H9 (cell line): ENCODE results near the gene SIDT2. TPM values are rescaled to one million over a fixed set of nuclear protein-coding genes. Genes with fewer than 3 reads are reported as not detected.

ENCODE experiments used
- DNase-seq: peaks from one replicate; pipeline ENCODE4 v3.0.0-alpha.2; 2017
- H2AFZ ChIP-seq: one replicate; pipeline ENCODE4 v1.6.1; 2013; ENCODE audit warnings: mild to moderate bottlenecking, low read length, control low read depth, moderate library complexity
- H2AK5ac ChIP-seq: 2 replicates; pipeline ENCODE4 v1.6.1; 2013; ENCODE audit warnings: low read length, control low read depth, mixed read lengths; ENCODE audit not compliant: insufficient read length
- H2BK120ac ChIP-seq: one replicate; pipeline ENCODE4 v1.6.1; 2013; ENCODE audit warnings: low read depth, mild to moderate bottlenecking, low read length, control low read depth, inconsistent platforms; ENCODE audit not compliant: poor library complexity, severe bottlenecking
- H2BK12ac ChIP-seq: 2 replicates; pipeline ENCODE4 v1.6.1; 2013; ENCODE audit warnings: low read length, control low read depth, mixed read lengths, low read depth; ENCODE audit not compliant: insufficient read length
- H2BK15ac ChIP-seq: 2 replicates; pipeline ENCODE4 v1.6.1; 2013; ENCODE audit warnings: low read depth, low read length, control low read depth
- H2BK20ac ChIP-seq: one replicate; pipeline ENCODE4 v1.6.1; 2013; ENCODE audit warnings: low read depth, mild to moderate bottlenecking, low read length, control low read depth, inconsistent platforms; ENCODE audit not compliant: poor library complexity, severe bottlenecking
- H2BK5ac ChIP-seq: 2 replicates; pipeline ENCODE4 v1.6.1; 2013; ENCODE audit warnings: low read length, control low read depth, mixed read lengths; ENCODE audit not compliant: insufficient read length
- H3K14ac ChIP-seq: 2 replicates; pipeline ENCODE4 v1.6.1; 2013; ENCODE audit warnings: low read length, control low read depth; ENCODE audit not compliant: insufficient read depth
- H3K18ac ChIP-seq: 2 replicates; pipeline ENCODE4 v1.6.1; 2013; ENCODE audit warnings: low read depth, mild to moderate bottlenecking, mixed read lengths, low read length, control low read depth; ENCODE audit not compliant: insufficient read length
- H3K23ac ChIP-seq: 2 replicates; pipeline ENCODE4 v1.6.1; 2013; ENCODE audit warnings: low read length, control low read depth, mixed read lengths, low read depth; ENCODE audit not compliant: insufficient read length
- H3K23me2 ChIP-seq: 2 replicates; pipeline ENCODE4 v1.6.1; 2013; ENCODE audit warnings: low read depth, mild to moderate bottlenecking, mixed read lengths, low read length, control low read depth; ENCODE audit not compliant: insufficient read length, poor library complexity, severe bottlenecking
- H3K27ac ChIP-seq: 2 replicates; pipeline ENCODE4 v1.5.1; 2013; ENCODE audit warnings: low read length, control low read depth, mixed read lengths, low read depth; ENCODE audit not compliant: insufficient read length
- H3K27me3 ChIP-seq: 2 replicates; pipeline ENCODE4 v1.6.1; 2013; ENCODE audit warnings: low read length, control low read depth, inconsistent platforms; ENCODE audit not compliant: insufficient read depth
- H3K4ac ChIP-seq: 2 replicates; pipeline ENCODE4 v1.6.1; 2013; ENCODE audit warnings: low read depth, mild to moderate bottlenecking, control low read depth, inconsistent platforms, low read length, moderate library complexity
- H3K4me1 ChIP-seq: 2 replicates; pipeline ENCODE4 v1.6.1; 2013; ENCODE audit warnings: low read length, control low read depth, inconsistent platforms; ENCODE audit not compliant: insufficient read depth
- H3K4me2 ChIP-seq: 2 replicates; pipeline ENCODE4 v1.6.1; 2013; ENCODE audit warnings: low read length, control low read depth, mixed read lengths; ENCODE audit not compliant: insufficient read length, insufficient read depth
- H3K56ac ChIP-seq: 2 replicates; pipeline ENCODE4 v1.6.1; 2013; ENCODE audit warnings: low read depth, mild to moderate bottlenecking, mixed read lengths, low read length, control low read depth; ENCODE audit not compliant: insufficient read length
- H3K79me1 ChIP-seq: 2 replicates; pipeline ENCODE4 v1.6.1; 2013; ENCODE audit warnings: low read depth, mild to moderate bottlenecking, moderate library complexity, low read length, control low read depth, inconsistent platforms; ENCODE audit not compliant: insufficient read depth, poor library complexity, severe bottlenecking
- H3K79me2 ChIP-seq: 2 replicates; pipeline ENCODE4 v1.6.1; 2013; ENCODE audit warnings: low read length, control low read depth, inconsistent platforms; ENCODE audit not compliant: insufficient read depth
- H3K9ac ChIP-seq: 2 replicates; pipeline ENCODE4 v1.6.1; 2013; ENCODE audit warnings: low read length, control low read depth, mixed read lengths; ENCODE audit not compliant: insufficient read length; ENCODE audit errors: extremely low read depth
- H3K9me3 ChIP-seq: one replicate; pipeline ENCODE4 v1.6.1; 2013; ENCODE audit warnings: low read depth, low read length, inconsistent platforms; ENCODE audit not compliant: control insufficient read depth
- H3T11ph ChIP-seq: one replicate; pipeline ENCODE4 v1.6.1; 2013; ENCODE audit warnings: mild to moderate bottlenecking, low read length, control low read depth, inconsistent platforms
- H4K20me1 ChIP-seq: one replicate; pipeline ENCODE4 v1.6.1; 2013; ENCODE audit not compliant: control insufficient read depth, insufficient read length, insufficient read depth
- H4K5ac ChIP-seq: 2 replicates; pipeline ENCODE4 v1.6.1; 2013; ENCODE audit warnings: low read depth, mild to moderate bottlenecking, mixed read lengths, low read length, control low read depth; ENCODE audit not compliant: insufficient read length
- H4K8ac ChIP-seq: replicated peaks from 2 replicates; pipeline ENCODE4 v1.6.1; 2013; ENCODE audit warnings: low read length, control low read depth, mixed read lengths, low read depth; ENCODE audit not compliant: insufficient read length
- H4K91ac ChIP-seq: 2 replicates; pipeline ENCODE4 v1.6.1; 2013; ENCODE audit warnings: low read depth, mild to moderate bottlenecking, moderate library complexity, mixed read lengths, low read length, control low read depth; ENCODE audit not compliant: insufficient read length
- H3K27ac Mint-ChIP-seq, 3 experiments: 2 replicates in 2 of 3; 3 replicates in 1 of 3; pipeline ENCODE4 v1.8.0; 2020 to 2021; ENCODE audit warnings: mixed read lengths in 3 of 3, mild to moderate bottlenecking in 1 of 3, moderate library complexity in 1 of 3
- H3K27me3 Mint-ChIP-seq: 2 replicates; pipeline ENCODE4 v1.8.0; 2021; ENCODE audit warnings: low read depth, mild to moderate bottlenecking, moderate library complexity, mixed read lengths
- H3K36me3 Mint-ChIP-seq, 3 experiments: 2 replicates in 2 of 3; 3 replicates in 1 of 3; pipeline ENCODE4 v1.8.0; 2020 to 2021; ENCODE audit warnings: low read depth in 3 of 3, mixed read lengths in 3 of 3; ENCODE audit not compliant: insufficient read depth in 1 of 3
- H3K4me1 Mint-ChIP-seq, 2 experiments: 2 replicates each; pipeline ENCODE4 v1.8.0; 2020; ENCODE audit warnings: mixed read lengths in 2 of 2
- H3K4me3 Mint-ChIP-seq, 2 experiments: 2 replicates in 1 of 2; 3 replicates in 1 of 2; pipeline ENCODE4 v1.8.0; 2020 to 2021; ENCODE audit warnings: mild to moderate bottlenecking in 2 of 2, mixed read lengths in 2 of 2, moderate library complexity in 1 of 2
- H3K9me3 Mint-ChIP-seq, 2 experiments: 2 replicates in 1 of 2; 3 replicates in 1 of 2; pipeline ENCODE4 v1.8.0; 2020; ENCODE audit warnings: mild to moderate bottlenecking in 2 of 2, mixed read lengths in 2 of 2, moderate library complexity in 1 of 2
- WGBS: extraction: QIAGEN DNeasy Blood & Tissue Kit; methylation state at CpG from one replicate; pipeline ENCODE4 v1.1.7; 2013; ENCODE audit warnings: missing lambda C conversion rate, low lambda C conversion rate, mixed read lengths; ENCODE audit not compliant: insufficient read length; ENCODE audit errors: extremely low coverage; 5-methylcytosine and 5-hydroxymethylcytosine counted together
- total RNA-seq: library from RNA; stranded (reverse); gene quantifications from 2 replicates; pipeline ENCODE4 v1.2.1, GENCODE V29; 2021
- TF ChIP-seq, protein P1 (sequence below): fragments of 200-600 bp; sonication (generic); conservative IDR thresholded peaks from 3 replicates; pipeline ENCODE4 v1.8.0; 2021; ENCODE audit warnings: antibody characterized with exemption, mild to moderate bottlenecking

The SIDT2 gene
- total RNA-seq, 1 experiment from 2014 or later, result 18.3 TPM

DNA sequence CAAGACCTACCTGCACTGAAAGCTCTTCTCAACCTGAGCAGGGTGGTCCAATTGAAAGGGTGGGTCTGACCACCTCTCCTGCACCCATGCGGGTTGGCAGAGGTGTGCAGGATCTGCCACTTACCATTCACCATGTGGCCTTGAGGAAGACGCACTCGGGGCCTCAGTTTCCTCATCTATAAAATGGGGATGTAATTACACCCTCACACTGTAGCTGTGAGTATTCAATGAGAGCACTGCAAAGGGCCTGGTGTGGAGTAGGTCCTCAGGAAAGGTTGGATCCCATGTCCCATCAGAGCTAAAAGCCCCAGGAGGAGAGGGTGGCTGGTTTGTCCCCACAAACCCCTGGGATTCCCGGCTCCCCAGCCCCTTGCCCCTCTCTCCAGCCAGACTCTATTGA lies 20.1 kb downstream of the SIDT2 start:
- no peaks in the 10 kb centered on the region for H3K79me1 ChIP-seq
- no peak overlapping the region for H2BK20ac ChIP-seq
- H3K9me3 ChIP-seq, result no peaks in the 10 kb centered on the region
- H3K23me2 ChIP-seq, result peaks cover 8% of the 10 kb centered on the region
- H3K79me2 ChIP-seq, result peaks cover 3% of the 10 kb centered on the region; the same call in 1 of the 2 replicates
- H3K9ac ChIP-seq, result peak overlapping the region; percentile 12
- no peaks in the 10 kb centered on the region for H3K27me3 ChIP-seq
- peaks cover 0 to 3% of the 10 kb centered on the region in 2 experiments; a peak in 1 of 5 replicates for H3K9me3 Mint-ChIP-seq
- H2BK12ac ChIP-seq, result no peak overlapping the region
- H3K4me3 Mint-ChIP-seq, result peak overlapping the region; percentile 70 to 74
- no peaks in the 10 kb centered on the region for H3K27me3 Mint-ChIP-seq
- no peak overlapping the region for H3K27ac ChIP-seq
- no peak overlapping the region for H3K23ac ChIP-seq
- H2BK5ac ChIP-seq, result no peak overlapping the region
- H3K18ac ChIP-seq, result peak overlapping the region; percentile 36
- H3T11ph ChIP-seq, result no peak overlapping the region
- TF ChIP-seq, protein P1, sequence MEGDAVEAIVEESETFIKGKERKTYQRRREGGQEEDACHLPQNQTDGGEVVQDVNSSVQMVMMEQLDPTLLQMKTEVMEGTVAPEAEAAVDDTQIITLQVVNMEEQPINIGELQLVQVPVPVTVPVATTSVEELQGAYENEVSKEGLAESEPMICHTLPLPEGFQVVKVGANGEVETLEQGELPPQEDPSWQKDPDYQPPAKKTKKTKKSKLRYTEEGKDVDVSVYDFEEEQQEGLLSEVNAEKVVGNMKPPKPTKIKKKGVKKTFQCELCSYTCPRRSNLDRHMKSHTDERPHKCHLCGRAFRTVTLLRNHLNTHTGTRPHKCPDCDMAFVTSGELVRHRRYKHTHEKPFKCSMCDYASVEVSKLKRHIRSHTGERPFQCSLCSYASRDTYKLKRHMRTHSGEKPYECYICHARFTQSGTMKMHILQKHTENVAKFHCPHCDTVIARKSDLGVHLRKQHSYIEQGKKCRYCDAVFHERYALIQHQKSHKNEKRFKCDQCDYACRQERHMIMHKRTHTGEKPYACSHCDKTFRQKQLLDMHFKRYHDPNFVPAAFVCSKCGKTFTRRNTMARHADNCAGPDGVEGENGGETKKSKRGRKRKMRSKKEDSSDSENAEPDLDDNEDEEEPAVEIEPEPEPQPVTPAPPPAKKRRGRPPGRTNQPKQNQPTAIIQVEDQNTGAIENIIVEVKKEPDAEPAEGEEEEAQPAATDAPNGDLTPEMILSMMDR, result no peak
- no peaks in the 10 kb centered on the region for H4K20me1 ChIP-seq
- no CpG with 5 or more reads among the region's 4 CpGs for WGBS
- peak overlapping the region; percentile 17 for H3K4me2 ChIP-seq
- no peak overlapping the region for H4K91ac ChIP-seq
- H3K4ac ChIP-seq, result peak overlapping the region; percentile 4; the same call in 1 of the 2 replicates
- no peak overlapping the region for H4K5ac ChIP-seq
- no peak overlapping the region for H2BK120ac ChIP-seq
- H3K36me3 Mint-ChIP-seq, result peaks cover 3 to 21% (median 12%) of the 10 kb centered on the region in 3 experiments; a peak in 6 of 7 replicates
- peak overlapping the region; percentile 59 to 91 (median 86); a peak in 6 of 7 replicates for H3K27ac Mint-ChIP-seq
- H3K4me1 ChIP-seq, result no peaks in the 10 kb centered on the region
- H2AFZ ChIP-seq, result no peak overlapping the region
- no peak overlapping the region for H2BK15ac ChIP-seq
- H3K4me1 Mint-ChIP-seq, result peaks cover 34 to 36% of the 10 kb centered on the region in 2 experiments
- H3K14ac ChIP-seq, result peak overlapping the region; percentile 46; the same call in 1 of the 2 replicates
- no peak overlapping the region for H2AK5ac ChIP-seq
- no peak for DNase-seq
- no peak overlapping the region for H3K56ac ChIP-seq
- no peak overlapping the region for H4K8ac ChIP-seq
